Spleen (tissue), 11 donors: ENCODE results near the gene APBB3. TPM values are rescaled to one million over a fixed set of nuclear protein-coding genes. Genes with fewer than 3 reads are reported as not detected.

Source experiments
- DNase-seq: peaks from one replicate; pipeline ENCODE4 v3.0.0-alpha.2; 2020
- H3K27ac ChIP-seq, 8 donors: fragments of 200-600 bp; sonication (generic) in 7 of 8; 1 replicate in 4 of 8; 2 replicates in 4 of 8; pipeline versions ENCODE4 v1.5.0 to v1.8.0; 2016 to 2021; ENCODE audit warnings: inconsistent platforms in 4 of 8, mild to moderate bottlenecking in 4 of 8, moderate library complexity in 1 of 8
- H3K27me3 ChIP-seq, 7 donors: fragments of 200-600 bp; sonication (generic) in 6 of 7; replicated peaks in 1 of 7; 1 replicate in 4 of 7; 2 replicates in 3 of 7; pipeline versions ENCODE4 v1.5.0 to v1.8.0; 2016 to 2021; ENCODE audit warnings: inconsistent platforms in 3 of 7, mild to moderate bottlenecking in 1 of 7
- H3K36me3 ChIP-seq, 6 donors: fragments of 200-600 bp; sonication (generic) in 5 of 6; 1 replicate in 4 of 6; 2 replicates in 2 of 6; pipeline versions ENCODE4 v1.5.0 to v1.8.0; 2016 to 2021; ENCODE audit warnings: inconsistent platforms in 2 of 6
- H3K4me1 ChIP-seq, 6 donors: fragments of 200-600 bp; sonication (generic) in 5 of 6; 1 replicate in 3 of 6; 2 replicates in 3 of 6; pipeline versions ENCODE4 v1.5.0 to v1.8.0; 2016 to 2021; ENCODE audit warnings: inconsistent platforms in 3 of 6
- H3K4me3 ChIP-seq, 8 donors: fragments of 200-600 bp; sonication (generic) in 7 of 8; 1 replicate in 4 of 8; 2 replicates in 4 of 8; pipeline versions ENCODE4 v1.5.0 to v1.8.0; 2016 to 2021; ENCODE audit warnings: inconsistent platforms in 4 of 8, mild to moderate bottlenecking in 4 of 8, moderate library complexity in 2 of 8
- H3K9me3 ChIP-seq, 8 donors: fragments of 200-600 bp; sonication (generic) in 7 of 8; 1 replicate in 4 of 8; 2 replicates in 4 of 8; pipeline versions ENCODE4 v1.5.0 to v1.8.0; 2016 to 2021; ENCODE audit warnings: inconsistent platforms in 4 of 8
- CTCF ChIP-seq, 11 experiments: fragments of 200-600 bp in 7 of 11; fragments of 450-650 bp in 4 of 11; sonication (generic) in 4 of 11; IDR thresholded peaks in 8 of 11; conservative IDR thresholded peaks in 3 of 11; 1 replicate in 7 of 11; 2 replicates in 4 of 11; pipeline versions ENCODE4 v1.4.0 to v1.8.0; 2016 to 2021; ENCODE audit warnings: antibody characterized with exemption in 11 of 11, inconsistent platforms in 4 of 11, mild to moderate bottlenecking in 1 of 11
- POLR2A ChIP-seq, 3 donors: fragments of 450-650 bp; IDR thresholded peaks; one replicate each; pipeline ENCODE4 v1.5.1; 2017; ENCODE audit warnings: antibody characterized with exemption in 3 of 3, mild to moderate bottlenecking in 1 of 3
- POLR2AphosphoS5 ChIP-seq, 3 donors: sonication (generic); formaldehyde crosslinking; IDR thresholded peaks; one replicate each; pipeline ENCODE4 v1.5.1; 2017; ENCODE audit warnings: antibody characterized with exemption in 3 of 3
- WGBS, 5 donors: extraction: QIAGEN DNeasy Blood & Tissue Kit in 3 of 5; methylation state at CpG; one replicate each; pipeline versions ENCODE4 v1.1.5 to v1.1.7; 2013 to 2018; 5-methylcytosine and 5-hydroxymethylcytosine counted together
- intact Hi-C: fragments of 100-400 bp; cut with DNase I; formaldehyde crosslinking; loops from one replicate; pipeline ENCODE4 v1.15.0; 2023; ENCODE audit warnings: low total_unique reads
- polyA plus RNA-seq, 3 donors: library from polyadenylated mRNA; stranded (reverse); fragments of 200-250 nt; gene quantifications; one replicate each; pipeline ENCODE4 v1.2.1, GENCODE V29; 2013
- total RNA-seq, 7 donors: library from RNA; depleted of rRNA in 3 of 7; stranded (reverse); fragments of >200 nt in 3 of 7; fragmentation: NEBNext Ultra II Directional in 4 of 7; extraction: Animal tissue kit (Norgen Biotek cat#: 25700) in 4 of 7; gene quantifications; one replicate each; pipeline versions ENCODE4 v1.1.0 to v1.2.1, GENCODE V29; 2016 to 2021
- donor health status: healthy with polysubstance abuse.
- donor health status: DM: no; HTN: no; CAD: no; lungs with moderate emphysema.
- donor health status: DM: no; HTN: no; CAD: no.
- donor health status: Bipolar disorder and iron deficiency.
- donor health status: healthy.
- donor health status: DM: no; HTN: no; CAD: no.
- donor health status: DM: yes; HTN: yes; CAD: no.

APBB3 gene
- total and polyA plus RNA-seq, 10 donors, result 26.0 to 57.8 (median 41.9) TPM

GRCh38 chr5:140550147-140551079 lies 14.0 kb downstream of the APBB3 start:
- DNase-seq, result no peak
- WGBS, 5 donors, result 87 to 92% (median 89%) methylated on average over 11 of the region's 11 CpGs
- Histone ChIP-seq H3K4me3 (no peak overlapping the region), H3K4me1 (peaks cover 17 to 74% (median 67%) of the 10 kb centered on the region in 6 donors), H3K9me3 (no peaks in the 10 kb centered on the region), H3K36me3 (peaks cover 0 to 55% (median 32%) of the 10 kb centered on the region in 6 donors), H3K27ac (peak overlapping the region in 7 of 8 donors; percentile 51 to 98 (median 93)), H3K27me3 (no peaks in the 10 kb centered on the region)
- no peak for TF ChIP-seq POLR2A (IDR thresholded peaks at IDR 0.05)
- no peak for TF ChIP-seq CTCF (IDR thresholded peaks at IDR 0.05 in 8 of 11, conservative IDR thresholded peaks at IDR 0.05 in 3 of 11)
- TF ChIP-seq POLR2AphosphoS5 (IDR thresholded peaks at IDR 0.05), result no peak
- intact Hi-C loops, result no loop called here

DNA sequence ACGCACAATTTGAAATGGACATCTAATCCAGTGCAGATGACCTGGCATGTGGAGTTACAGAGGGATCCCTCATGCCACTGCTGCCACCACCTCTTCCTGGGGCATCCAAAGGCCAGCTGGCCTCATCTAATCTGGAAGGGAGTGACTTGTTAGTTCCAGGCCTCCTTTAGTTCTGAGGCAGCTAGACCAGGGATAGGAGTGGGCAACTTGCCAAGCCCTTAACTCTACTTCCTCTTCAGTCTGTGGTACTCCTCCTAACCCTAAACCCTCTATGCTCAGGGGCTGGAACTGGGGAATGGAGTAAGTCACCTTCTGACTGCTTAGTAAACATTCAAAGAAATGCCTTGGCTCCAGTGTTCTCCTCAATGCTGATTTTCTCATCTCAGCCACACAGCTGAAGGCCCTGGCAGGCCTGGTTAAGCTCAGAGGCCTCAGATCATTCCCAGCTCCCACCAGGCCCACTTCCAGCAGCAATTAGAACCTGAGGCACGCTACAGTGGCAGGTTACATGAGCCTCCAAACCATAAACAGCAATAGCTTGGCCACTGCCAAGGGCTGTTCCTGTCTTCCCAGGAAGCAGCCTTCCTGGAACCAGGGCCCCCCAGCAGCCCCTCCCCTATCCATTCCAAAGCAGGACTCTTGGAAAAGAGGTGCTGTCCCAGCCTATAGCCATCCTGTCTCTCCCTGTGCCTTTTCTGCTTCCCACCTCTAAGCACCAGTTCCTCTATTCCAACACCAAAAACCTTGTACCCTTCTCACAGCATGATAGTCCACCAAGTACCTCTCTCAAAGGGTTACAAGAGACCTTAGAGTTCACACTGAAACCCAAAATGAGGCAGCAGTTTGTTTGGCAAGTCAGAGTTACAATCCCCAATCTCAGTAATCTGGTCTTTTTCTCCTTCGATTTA lies 14.9 kb downstream of the APBB3 start:
- intact Hi-C loops, result no loop called here
- H3K36me3 ChIP-seq, result peaks cover 0 to 64% (median 32%) of the 10 kb centered on the region in 6 donors
- no peaks in the 10 kb centered on the region for H3K9me3 ChIP-seq
- WGBS, 5 donors, result 78 to 91% (median 88%) methylated on average over 3 of the region's 3 CpGs
- DNase-seq, result no peak
- H3K27me3 ChIP-seq, result no peaks in the 10 kb centered on the region
- TF ChIP-seq CTCF (IDR thresholded peaks at IDR 0.05 in 8 of 11, conservative IDR thresholded peaks at IDR 0.05 in 3 of 11) (no peak), POLR2AphosphoS5 (IDR thresholded peaks at IDR 0.05) (peak in 2 of 3 donors; percentile 31 to 63), POLR2A (IDR thresholded peaks at IDR 0.05) (no peak)
- peak overlapping the region; percentile 51 to 98 (median 92) for H3K27ac ChIP-seq
- peak overlapping the region in 1 of 8 donors; percentile 5 for H3K4me3 ChIP-seq
- peaks cover 16 to 65% (median 58%) of the 10 kb centered on the region in 6 donors for H3K4me1 ChIP-seq

- H3K36me3 ChIP-seq, result peaks cover 0 to 71% (median 34%) of the 10 kb centered on the region in 6 donors
- peak overlapping the region; percentile 88 to 98 (median 92) for H3K27ac ChIP-seq
- DNase-seq, result no peak
- TF ChIP-seq CTCF (IDR thresholded peaks at IDR 0.05 in 8 of 11, conservative IDR thresholded peaks at IDR 0.05 in 3 of 11), result no peak
- no peak for TF ChIP-seq POLR2A (IDR thresholded peaks at IDR 0.05)
- TF ChIP-seq POLR2AphosphoS5 (IDR thresholded peaks at IDR 0.05), result no peak
- peak overlapping the region in 2 of 8 donors; percentile 46 to 78 for H3K4me3 ChIP-seq
- 88 to 91% (median 89%) methylated on average over 7 of the region's 7 CpGs for WGBS, 5 donors
- H3K27me3 ChIP-seq, result no peaks in the 10 kb centered on the region
- peaks cover 16 to 58% (median 51%) of the 10 kb centered on the region in 6 donors for H3K4me1 ChIP-seq
- no peaks in the 10 kb centered on the region for H3K9me3 ChIP-seq
- intact Hi-C loops, result no loop called here
These were observed 15.6 kb downstream of the APBB3 start for GRCh38 chr5:140548791-140549190.
